H1 (cell line): Measurements from ENCODE around the gene KRT32. TPM values are rescaled to one million over a fixed set of nuclear protein-coding genes. Genes with fewer than 3 reads are reported as not detected.

Experiments used
- CTCF ChIA-PET: fragments of 300-600 bp; sonication (Branson Sonifier 250); formaldehyde crosslinking; loops from one replicate; lab custom pipeline; 2021; ENCODE audit not compliant: partially characterized antibody; lab: Charles Lee
- POLR2A ChIA-PET: fragments of 300-600 bp; sonication (Branson Sonifier 250); formaldehyde crosslinking; loops from one replicate; lab custom pipeline; 2021; ENCODE audit warnings: inconsistent platforms; ENCODE audit not compliant: partially characterized antibody; lab: Charles Lee
- DNase-seq, 2 experiments: peaks; one replicate each; pipeline versions ENCODE4 v3.0.0 to v3.0.0-alpha.2; 2010 to 2022; ENCODE audit warnings: low spot score in 2 of 2, low read depth in 1 of 2, mixed read lengths in 1 of 2
- FAIRE-seq: peaks from 2 replicates; lab custom pipeline; 2011; peaks lifted over from hg19 to GRCh38; lab: Jason Lieb, UNC
- H2AFZ ChIP-seq: 2 replicates; pipeline ENCODE4 v1.8.1; 2012; ENCODE audit warnings: low read length, inconsistent platforms
- H2AK5ac ChIP-seq: 2 replicates; pipeline ENCODE4 v1.6.1; 2013; ENCODE audit warnings: low read depth, low read length
- H2BK120ac ChIP-seq: replicated peaks from 2 replicates; pipeline ENCODE3; 2013; ENCODE audit warnings: low read depth, low read length, inconsistent platforms
- H2BK12ac ChIP-seq: 2 replicates; pipeline ENCODE4 v1.6.1; 2013; ENCODE audit warnings: low read depth, low read length
- H2BK15ac ChIP-seq: 2 replicates; pipeline ENCODE4 v1.6.1; 2013; ENCODE audit warnings: low read length
- H2BK20ac ChIP-seq: 2 replicates; pipeline ENCODE4 v1.6.1; 2013; ENCODE audit warnings: low read length
- H2BK5ac ChIP-seq: 2 replicates; pipeline ENCODE4 v1.6.1; 2013; ENCODE audit warnings: low read depth, low read length
- H3K14ac ChIP-seq: 2 replicates; pipeline ENCODE4 v1.6.1; 2013; ENCODE audit warnings: inconsistent platforms; ENCODE audit not compliant: insufficient read length
- H3K18ac ChIP-seq: 2 replicates; pipeline ENCODE4 v1.6.1; 2013; ENCODE audit warnings: low read length; ENCODE audit errors: extremely low read depth
- H3K23ac ChIP-seq: 2 replicates; pipeline ENCODE4 v1.6.1; 2013; ENCODE audit warnings: inconsistent platforms; ENCODE audit not compliant: insufficient read length
- H3K23me2 ChIP-seq: 2 replicates; pipeline ENCODE4 v1.6.1; 2013; ENCODE audit warnings: low read depth, low read length
- H3K27ac ChIP-seq: 2 replicates; pipeline ENCODE4 v1.6.1; 2011; ENCODE audit warnings: low read depth, low read length, inconsistent platforms
- H3K27me3 ChIP-seq, 4 experiments: replicated peaks in 1 of 4; 1 replicate in 1 of 4; 2 replicates in 3 of 4; pipeline versions ENCODE4 v1.6.1 to v1.8.1; 2011 to 2013; ENCODE audit warnings: low read length in 3 of 4, mild to moderate bottlenecking in 3 of 4, inconsistent platforms in 2 of 4, mixed read lengths in 2 of 4, moderate library complexity in 1 of 4; ENCODE audit not compliant: control insufficient read depth in 3 of 4, insufficient read depth in 3 of 4; ENCODE audit errors: extremely low read depth in 1 of 4
- H3K36me3 ChIP-seq, 4 experiments: 2 replicates each; pipeline versions ENCODE4 v1.6.1 to v1.8.1; 2011 to 2013; ENCODE audit warnings: mild to moderate bottlenecking in 4 of 4, low read length in 3 of 4, moderate library complexity in 2 of 4, control low read depth in 1 of 4, inconsistent platforms in 1 of 4; ENCODE audit not compliant: insufficient read depth in 4 of 4, control insufficient read depth in 2 of 4
- H3K4ac ChIP-seq: replicated peaks from 2 replicates; pipeline ENCODE3; 2013; ENCODE audit warnings: low read length, low read depth, mixed read lengths, inconsistent platforms; ENCODE audit not compliant: insufficient read length
- H3K4me1 ChIP-seq, 4 experiments: replicated peaks in 1 of 4; 1 replicate in 1 of 4; 2 replicates in 3 of 4; pipeline versions ENCODE4 v1.6.1 to v1.8.1; 2011 to 2013; ENCODE audit warnings: low read length in 3 of 4, inconsistent platforms in 2 of 4, mixed read lengths in 1 of 4; ENCODE audit not compliant: insufficient read depth in 4 of 4, control insufficient read depth in 3 of 4
- H3K4me2 ChIP-seq, 2 experiments: 2 replicates each; pipeline versions ENCODE4 v1.6.1 to v1.8.1; 2011 to 2013; ENCODE audit warnings: low read depth in 2 of 2, low read length in 2 of 2, control low read depth in 1 of 2, inconsistent platforms in 1 of 2, mild to moderate bottlenecking in 1 of 2; ENCODE audit not compliant: insufficient read depth in 1 of 2
- H3K4me3 ChIP-seq, 4 experiments: fragments of 200-600, 300-600 bp in 1 of 4; sonication (generic), shearing (Covaris generic), sonication (Bioruptor Twin) in 1 of 4; 2 replicates each; pipeline versions ENCODE4 v1.5.1 to v1.8.1; 2011 to 2016; ENCODE audit warnings: low read length in 4 of 4, low read depth in 3 of 4, control low read depth in 2 of 4, inconsistent platforms in 2 of 4, mild to moderate bottlenecking in 2 of 4, mixed read lengths in 1 of 4, moderate library complexity in 1 of 4; ENCODE audit not compliant: insufficient read depth in 2 of 4; ENCODE audit errors: extremely low read depth in 1 of 4
- H3K56ac ChIP-seq: replicated peaks from 2 replicates; pipeline ENCODE3; 2013; ENCODE audit warnings: low read depth, mild to moderate bottlenecking, mixed read lengths, low read length, inconsistent platforms; ENCODE audit not compliant: insufficient read length
- H3K79me1 ChIP-seq: 2 replicates; pipeline ENCODE4 v1.6.1; 2013; ENCODE audit warnings: low read depth, low read length, control low read depth
- H3K79me2 ChIP-seq, 2 experiments: 2 replicates each; pipeline versions ENCODE4 v1.6.1 to v1.8.1; 2012 to 2013; ENCODE audit warnings: low read length in 2 of 2, mild to moderate bottlenecking in 2 of 2, inconsistent platforms in 1 of 2; ENCODE audit not compliant: insufficient read depth in 2 of 2, control insufficient read depth in 1 of 2
- H3K9ac ChIP-seq, 4 experiments: replicated peaks in 1 of 4; 1 replicate in 1 of 4; 2 replicates in 3 of 4; pipeline versions ENCODE4 v1.6.1 to v1.8.1; 2011 to 2013; ENCODE audit warnings: low read depth in 3 of 4, low read length in 3 of 4, control low read depth in 2 of 4, mild to moderate bottlenecking in 2 of 4, moderate library complexity in 2 of 4, inconsistent platforms in 1 of 4; ENCODE audit errors: extremely low read depth in 1 of 4
- H3K9me3 ChIP-seq, 2 experiments: 2 replicates each; pipeline versions ENCODE4 v1.6.1 to v1.8.1; 2012 to 2013; ENCODE audit warnings: mild to moderate bottlenecking in 2 of 2, moderate library complexity in 2 of 2, control low read depth in 1 of 2, inconsistent platforms in 1 of 2, low read depth in 1 of 2, low read length in 1 of 2, mixed read lengths in 1 of 2; ENCODE audit not compliant: insufficient read depth in 2 of 2
- H4K20me1 ChIP-seq, 2 experiments: replicated peaks in 1 of 2; 2 replicates each; pipeline versions ENCODE3 to v1.8.1; 2011 to 2013; ENCODE audit warnings: inconsistent platforms in 2 of 2, low read length in 2 of 2, mild to moderate bottlenecking in 1 of 2; ENCODE audit not compliant: insufficient read depth in 2 of 2, control insufficient read depth in 1 of 2
- H4K5ac ChIP-seq: 2 replicates; pipeline ENCODE4 v1.6.1; 2013; ENCODE audit warnings: low read length, low read depth, mixed read lengths, inconsistent platforms; ENCODE audit not compliant: insufficient read length
- H4K8ac ChIP-seq: 2 replicates; pipeline ENCODE4 v1.8.0; 2013; ENCODE audit warnings: mild to moderate bottlenecking, moderate library complexity, low read length, inconsistent platforms; ENCODE audit not compliant: insufficient read depth; ENCODE audit errors: extremely low read depth
- H4K91ac ChIP-seq: replicated peaks from 2 replicates; pipeline ENCODE3; 2013; ENCODE audit warnings: low read length, mixed read lengths, inconsistent platforms; ENCODE audit not compliant: insufficient read length
- BRCA1 ChIP-seq: IDR thresholded peaks from 2 replicates; pipeline ENCODE4 v1.6.1; 2012; ENCODE audit warnings: low read depth, low read length, improper control_type of control experiment
- WGBS, 2 experiments: shearing (Covaris generic) in 1 of 2; methylation state at CpG; one replicate each; pipeline versions ENCODE4 v1.1.6 to v1.1.7; 2013 to 2015; ENCODE audit warnings: low lambda C conversion rate in 2 of 2, mixed read lengths in 2 of 2, inconsistent platforms in 1 of 2, low coverage in 1 of 2, missing lambda C conversion rate in 1 of 2; ENCODE audit not compliant: insufficient replicate concordance in 2 of 2, insufficient coverage in 1 of 2, insufficient read length in 1 of 2; ENCODE audit errors: extremely low coverage in 1 of 2, missing lambda C conversion rate in 1 of 2; 5-methylcytosine and 5-hydroxymethylcytosine counted together
- polyA plus RNA-seq, 7 experiments: library from polyadenylated mRNA; depleted of rRNA in 3 of 7; stranded (reverse) in 5 of 7; unstranded in 2 of 7; fragments of >200 nt in 5 of 7; fragments of 200-250 nt in 2 of 7; gene quantifications; 1 replicate in 5 of 7; 2 replicates in 1 of 7; 4 replicates in 1 of 7; pipeline versions ENCODE4 v1.2.1 to v1.2.3, GENCODE V29; 2011 to 2013; ENCODE audit warnings: missing spikeins in 2 of 7, mixed read lengths in 2 of 7
- total RNA-seq: library from RNA; stranded (reverse); fragmentation: NEBNext Ultra II Directional; extraction: Animal tissue kit (Norgen Biotek cat#: 25700); gene quantifications from 2 replicates; pipeline ENCODE4 v1.2.1, GENCODE V29; 2021
- TF ChIP-seq, protein P1 (sequence below): IDR thresholded peaks from 2 replicates; pipeline ENCODE4 v1.6.1; 2012; ENCODE audit warnings: inconsistent platforms
- TF ChIP-seq, protein P2 (sequence below), 3 experiments: IDR thresholded peaks; 1 replicate in 2 of 3; 2 replicates in 1 of 3; pipeline versions ENCODE4 v1.5.1 to v1.6.1; 2011; ENCODE audit warnings: low read length in 3 of 3, mild to moderate bottlenecking in 3 of 3, inconsistent platforms in 2 of 3, low read depth in 1 of 3, moderate library complexity in 1 of 3; ENCODE audit not compliant: insufficient read depth in 1 of 3; ENCODE audit errors: control extremely low read depth in 1 of 3

The KRT32 gene
- total and polyA plus RNA-seq, 2 of the 8 experiments (the other 6 are each of a cell fraction or from before 2014, with no cell fraction given) = not detected

DNA sequence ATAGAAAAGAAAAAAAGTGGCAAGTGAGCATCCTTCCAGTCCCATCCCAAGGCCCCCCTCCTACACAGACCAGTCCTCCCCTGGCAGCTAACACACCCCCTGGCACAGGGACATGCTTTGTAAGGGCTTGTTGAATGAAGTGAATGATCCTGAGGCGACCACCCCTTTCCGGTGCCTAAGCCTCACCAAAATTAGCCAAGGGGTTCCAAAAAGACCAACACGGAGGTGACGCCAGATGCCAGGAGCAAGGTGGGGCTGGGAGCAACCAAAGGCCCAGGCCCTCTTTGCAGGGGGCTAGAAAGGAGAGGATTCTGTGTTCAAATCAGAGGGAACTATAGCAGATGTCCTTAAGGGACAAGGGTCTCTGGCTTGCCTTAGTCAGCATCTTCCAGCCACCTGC, 8.2 kb upstream of the KRT32 start:
- CTCF ChIA-PET = interaction anchor here (1.2 to 2.0 kb wide), 2 partner anchors 12 to 58 kb away, joined by 3 to 4 read pairs; no protein-coding TSS in a partner anchor
- no peak overlapping the region for H3K9ac ChIP-seq
- H3K9me3 ChIP-seq = no peaks in the 10 kb centered on the region
- no peak for DNase-seq
- 85% methylated on average over 4 of the region's 4 CpGs; no CpG with 5 or more reads in 1 of the 2 experiments for WGBS, 2 experiments
- H4K8ac ChIP-seq = no peak overlapping the region
- H4K5ac ChIP-seq = no peak overlapping the region
- no peak overlapping the region for H3K4me2 ChIP-seq
- no peak overlapping the region for H3K56ac ChIP-seq
- no peak overlapping the region for H3K4me3 ChIP-seq
- H3K14ac ChIP-seq = no peak overlapping the region
- H2BK12ac ChIP-seq = no peak overlapping the region
- no peak overlapping the region for H2AK5ac ChIP-seq
- no peak overlapping the region for H3K23ac ChIP-seq
- H2BK120ac ChIP-seq = no peak overlapping the region
- no peak overlapping the region for H2BK20ac ChIP-seq
- H3K36me3 ChIP-seq = no peaks in the 10 kb centered on the region
- POLR2A ChIA-PET = interaction anchor here (1.1 kb wide), 1 partner anchor 214 kb away, joined by 4 read pairs; no protein-coding TSS in a partner anchor
- H3K18ac ChIP-seq = no peak overlapping the region
- FAIRE-seq = no peak
- no peaks in the 10 kb centered on the region for H3K79me1 ChIP-seq
- TF ChIP-seq, protein P1, sequence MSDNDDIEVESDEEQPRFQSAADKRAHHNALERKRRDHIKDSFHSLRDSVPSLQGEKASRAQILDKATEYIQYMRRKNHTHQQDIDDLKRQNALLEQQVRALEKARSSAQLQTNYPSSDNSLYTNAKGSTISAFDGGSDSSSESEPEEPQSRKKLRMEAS = no peak
- no peak for TF ChIP-seq BRCA1
- TF ChIP-seq, protein P2, sequence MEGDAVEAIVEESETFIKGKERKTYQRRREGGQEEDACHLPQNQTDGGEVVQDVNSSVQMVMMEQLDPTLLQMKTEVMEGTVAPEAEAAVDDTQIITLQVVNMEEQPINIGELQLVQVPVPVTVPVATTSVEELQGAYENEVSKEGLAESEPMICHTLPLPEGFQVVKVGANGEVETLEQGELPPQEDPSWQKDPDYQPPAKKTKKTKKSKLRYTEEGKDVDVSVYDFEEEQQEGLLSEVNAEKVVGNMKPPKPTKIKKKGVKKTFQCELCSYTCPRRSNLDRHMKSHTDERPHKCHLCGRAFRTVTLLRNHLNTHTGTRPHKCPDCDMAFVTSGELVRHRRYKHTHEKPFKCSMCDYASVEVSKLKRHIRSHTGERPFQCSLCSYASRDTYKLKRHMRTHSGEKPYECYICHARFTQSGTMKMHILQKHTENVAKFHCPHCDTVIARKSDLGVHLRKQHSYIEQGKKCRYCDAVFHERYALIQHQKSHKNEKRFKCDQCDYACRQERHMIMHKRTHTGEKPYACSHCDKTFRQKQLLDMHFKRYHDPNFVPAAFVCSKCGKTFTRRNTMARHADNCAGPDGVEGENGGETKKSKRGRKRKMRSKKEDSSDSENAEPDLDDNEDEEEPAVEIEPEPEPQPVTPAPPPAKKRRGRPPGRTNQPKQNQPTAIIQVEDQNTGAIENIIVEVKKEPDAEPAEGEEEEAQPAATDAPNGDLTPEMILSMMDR (IDR thresholded peaks at IDR 0.05; ENCODE audit: control extremely low read depth in 1 of 3, insufficient read depth in 1 of 3, low read depth in 1 of 3, low read length in 3 of 3) = no peak
- TF ChIP-seq, all 59 proteins: peak for 0
- Histone ChIP-seq H3K4ac (no peak overlapping the region), H2BK15ac (no peak overlapping the region), H2AFZ (no peak overlapping the region), H3K23me2 (no peaks in the 10 kb centered on the region), H4K91ac (no peak overlapping the region), H4K20me1 (no peaks in the 10 kb centered on the region), H3K27ac (no peak overlapping the region), H3K27me3 (no peaks in the 10 kb centered on the region; a peak in 2 of 7 replicates), H3K79me2 (no peaks in the 10 kb centered on the region), H2BK5ac (no peak overlapping the region), H3K4me1 (no peaks in the 10 kb centered on the region)
